ENCODE measurements around the gene ATP4A.

Gene ATP4A

GRCh38 chr19:35513628-35514281 lies 49.7 kb downstream of the ATP4A start, which contains the start of gene DMKN:
Gene DMKN (minus strand): TSS chr19:35513649. CDS start chr19:35513475, 174 bp downstream.
- peak; percentile 41; the same call in 1 of the 2 replicates for TF ChIP-seq CTCF (IDR thresholded peaks at IDR 0.05; ENCODE audit: low read depth, low read length)
- Histone ChIP-seq H3K27me3 (ENCODE audit: insufficient read depth, low read depth, severe bottlenecking) (peaks cover 10% of the 10 kb centered on the region), H3K27ac (no peak within 1 kb of the TSS), H3K36me3 (no peaks in the 10 kb centered on the region), H3K9me3 (ENCODE audit: severe bottlenecking) (no peaks in the 10 kb centered on the region), H3K4me3 (ENCODE audit: low read depth, low read length) (no peak within 1 kb of the TSS)
- DNase-seq: no peak

- H3K9me3 ChIP-seq (ENCODE audit: severe bottlenecking): no peaks in the 10 kb centered on the region
- no peak overlapping the region for H3K27ac ChIP-seq
- no peaks in the 10 kb centered on the region for H3K36me3 ChIP-seq
- TF ChIP-seq CTCF (IDR thresholded peaks at IDR 0.05; ENCODE audit: low read depth, low read length): no peak
- H3K27me3 ChIP-seq (ENCODE audit: insufficient read depth, low read depth, severe bottlenecking): peaks cover 10% of the 10 kb centered on the region
- DNase-seq: no peak
- H3K4me3 ChIP-seq (ENCODE audit: low read depth, low read length): no peak overlapping the region
These were observed 50.4 kb downstream of the ATP4A start for GRCh38 chr19:35512831-35513627.

- Histone ChIP-seq H3K9me3 (ENCODE audit: severe bottlenecking) (no peaks in the 10 kb centered on the region), H3K27ac (no peak overlapping the region), H3K36me3 (no peaks in the 10 kb centered on the region), H3K4me3 (ENCODE audit: low read depth, low read length) (no peak overlapping the region), H3K27me3 (ENCODE audit: insufficient read depth, low read depth, severe bottlenecking) (peaks cover 10% of the 10 kb centered on the region)
- TF ChIP-seq CTCF (IDR thresholded peaks at IDR 0.05; ENCODE audit: low read depth, low read length): no peak
- no peak for DNase-seq
These were observed 52.1 kb downstream of the ATP4A start for GRCh38 chr19:35511337-35511736.

GRCh38 chr19:35510626-35510964 lies 52.9 kb downstream of the ATP4A start:
- Histone ChIP-seq H3K27me3 (ENCODE audit: insufficient read depth, low read depth, severe bottlenecking) (peaks cover 10% of the 10 kb centered on the region), H3K4me3 (ENCODE audit: low read depth, low read length) (no peak overlapping the region; the same call in 1 of the 2 replicates), H3K36me3 (no peaks in the 10 kb centered on the region), H3K27ac (no peak overlapping the region), H3K9me3 (ENCODE audit: severe bottlenecking) (no peaks in the 10 kb centered on the region)
- TF ChIP-seq CTCF (IDR thresholded peaks at IDR 0.05; ENCODE audit: low read depth, low read length): no peak
- DNase-seq: no peak

- H3K27me3 ChIP-seq (ENCODE audit: insufficient read depth, low read depth, severe bottlenecking): peaks cover 10% of the 10 kb centered on the region
- DNase-seq: peak; percentile 81
- H3K36me3 ChIP-seq: no peaks in the 10 kb centered on the region
- peak overlapping the region; percentile 25; the same call in 1 of the 2 replicates for H3K27ac ChIP-seq
- no peaks in the 10 kb centered on the region for H3K9me3 ChIP-seq (ENCODE audit: severe bottlenecking)
- H3K4me3 ChIP-seq (ENCODE audit: low read depth, low read length): peak overlapping the region; percentile 54
- TF ChIP-seq CTCF (IDR thresholded peaks at IDR 0.05; ENCODE audit: low read depth, low read length): peak; percentile 94
These were observed 53.4 kb downstream of the ATP4A start for GRCh38 chr19:35509861-35510625.
